Common myeloid progenitor, CD34-positive (primary cell): ENCODE results near the gene CD300LD.

Source experiments
- CTCF ChIA-PET: fragments of 350-600 bp; sonication (Branson Sonifier 250); formaldehyde crosslinking; loops from one replicate; lab custom pipeline; 2021; ENCODE audit warnings: antibody characterized with exemption; lab: Charles Lee
- POLR2A ChIA-PET: fragments of 350-600 bp; sonication (Branson Sonifier 250); formaldehyde crosslinking; loops from one replicate; lab custom pipeline; 2021; ENCODE audit warnings: antibody characterized with exemption; lab: Charles Lee
- DNase-seq, 3 donors: peaks; one replicate each; pipeline versions ENCODE4 v3.0.0 to v3.0.0-alpha.2; 2013
- H3K27ac ChIP-seq, 2 experiments: 1 replicate in 1 of 2; 2 replicates in 1 of 2; pipeline ENCODE4 v1.7.0; 2013; ENCODE audit warnings: inconsistent platforms in 2 of 2, low read length in 2 of 2, mild to moderate bottlenecking in 2 of 2, low read depth in 1 of 2, moderate library complexity in 1 of 2; ENCODE audit not compliant: severe bottlenecking in 2 of 2, insufficient read depth in 1 of 2, poor library complexity in 1 of 2
- H3K27me3 ChIP-seq, 5 experiments: replicated peaks in 2 of 5; 1 replicate in 3 of 5; 2 replicates in 2 of 5; pipeline versions ENCODE4 v1.6.1 to v1.7.0; 2013; ENCODE audit warnings: low read length in 4 of 5, mild to moderate bottlenecking in 2 of 5, moderate library complexity in 2 of 5, inconsistent platforms in 1 of 5; ENCODE audit not compliant: insufficient read depth in 5 of 5, control insufficient read depth in 4 of 5
- H3K36me3 ChIP-seq, 4 experiments: 1 replicate in 2 of 4; 2 replicates in 2 of 4; pipeline versions ENCODE4 v1.6.1 to v1.7.0; 2013; ENCODE audit warnings: low read length in 3 of 4, control low read depth in 1 of 4, mild to moderate bottlenecking in 1 of 4; ENCODE audit not compliant: control insufficient read depth in 4 of 4, insufficient read depth in 4 of 4
- H3K4me1 ChIP-seq, 4 experiments: 1 replicate in 3 of 4; 2 replicates in 1 of 4; pipeline versions ENCODE4 v1.6.1 to v1.7.1; 2013; ENCODE audit warnings: low read length in 3 of 4, mild to moderate bottlenecking in 3 of 4, control low read depth in 1 of 4, inconsistent platforms in 1 of 4, moderate library complexity in 1 of 4; ENCODE audit not compliant: control insufficient read depth in 4 of 4, insufficient read depth in 4 of 4; ENCODE audit errors: control extremely low read depth in 1 of 4
- H3K4me3 ChIP-seq, 7 experiments: 1 replicate in 4 of 7; 2 replicates in 3 of 7; pipeline versions ENCODE4 v1.5.1 to v1.7.0; 2013; ENCODE audit warnings: mild to moderate bottlenecking in 7 of 7, low read length in 6 of 7, moderate library complexity in 6 of 7, inconsistent platforms in 2 of 7, low read depth in 2 of 7, control low read depth in 1 of 7; ENCODE audit not compliant: insufficient read depth in 4 of 7, control insufficient read depth in 1 of 7; ENCODE audit errors: extremely low read depth in 1 of 7
- H3K9me3 ChIP-seq, 5 experiments: 1 replicate in 4 of 5; 2 replicates in 1 of 5; pipeline versions ENCODE4 v1.6.1 to v1.7.1; 2013; ENCODE audit warnings: low read length in 4 of 5, mild to moderate bottlenecking in 2 of 5, inconsistent platforms in 1 of 5, low read depth in 1 of 5, moderate library complexity in 1 of 5; ENCODE audit not compliant: control insufficient read depth in 4 of 5, insufficient read depth in 2 of 5; ENCODE audit errors: control extremely low read depth in 1 of 5
- WGBS: methylation state at CpG from one replicate; pipeline ENCODE4 v1.1.5; 2013; ENCODE audit not compliant: insufficient coverage; 5-methylcytosine and 5-hydroxymethylcytosine counted together

CD300LD gene

GRCh38 chr17:74543891-74544760, 48.0 kb downstream of the CD300LD start:
- H3K4me3 ChIP-seq = no peak overlapping the region
- ChIA-PET CTCF (interaction anchor here (1.0 to 1.3 kb wide), 3 partner anchors 59 to 331 kb away, joined by 3 to 4 read pairs (median 3); partner anchors contain the start of gene TTYH2), POLR2A (no interaction called here)
- no peaks in the 10 kb centered on the region for H3K9me3 ChIP-seq
- peaks cover 0 to 49% (median 25%) of the 10 kb centered on the region in 4 experiments for H3K4me1 ChIP-seq
- H3K27ac ChIP-seq = no peak overlapping the region
- 96% methylated on average over 13 of the region's 18 CpGs for WGBS
- H3K27me3 ChIP-seq = no peaks in the 10 kb centered on the region
- H3K36me3 ChIP-seq = no peaks in the 10 kb centered on the region
- no peak for DNase-seq

GRCh38 chr17:74543406-74543805, 48.7 kb downstream of the CD300LD start:
- CTCF ChIA-PET = interaction anchor here (1.0 to 1.3 kb wide), 3 partner anchors 60 to 330 kb away, joined by 3 to 4 read pairs (median 3); partner anchors contain the start of gene TTYH2
- POLR2A ChIA-PET = no interaction called here
- WGBS = 86% methylated on average over 10 of the region's 14 CpGs
- peaks cover 0 to 42% (median 24%) of the 10 kb centered on the region in 4 experiments for H3K4me1 ChIP-seq
- DNase-seq = no peak
- H3K9me3 ChIP-seq = no peaks in the 10 kb centered on the region
- H3K27me3 ChIP-seq = no peaks in the 10 kb centered on the region
- H3K4me3 ChIP-seq = no peak overlapping the region
- H3K36me3 ChIP-seq = no peaks in the 10 kb centered on the region
- H3K27ac ChIP-seq = no peak overlapping the region

GRCh38 chr17:74542727-74543383, 49.2 kb downstream of the CD300LD start:
- 98% methylated on average over 14 of the region's 17 CpGs for WGBS
- POLR2A ChIA-PET = no interaction called here
- DNase-seq = no peak

DNA sequence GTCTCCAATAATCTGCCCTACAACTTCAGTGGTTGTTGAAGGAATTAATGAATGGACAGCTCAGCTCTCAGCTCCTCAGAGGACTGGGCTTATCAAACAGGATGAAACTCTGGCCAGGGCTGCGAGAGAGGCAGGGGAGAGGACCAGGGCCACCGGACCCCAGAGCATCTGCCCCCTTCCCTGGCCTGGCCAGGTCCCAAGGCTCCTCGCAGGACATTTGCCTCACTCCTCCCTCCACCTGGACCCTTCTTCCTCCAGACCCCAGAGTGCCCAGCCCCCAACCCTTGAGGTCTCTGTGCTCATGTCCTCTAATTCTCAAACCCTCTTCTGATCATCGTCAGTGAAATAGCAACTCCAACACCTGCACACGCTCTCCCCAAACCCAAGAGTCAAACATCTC, 49.9 kb downstream of the CD300LD start:
- Histone ChIP-seq H3K27ac (no peak overlapping the region), H3K36me3 (no peaks in the 10 kb centered on the region), H3K4me3 (no peak overlapping the region), H3K9me3 (no peaks in the 10 kb centered on the region), H3K27me3 (no peaks in the 10 kb centered on the region), H3K4me1 (peaks cover 0 to 29% (median 14%) of the 10 kb centered on the region in 4 experiments)
- ChIA-PET POLR2A (no interaction called here), CTCF (interaction anchor here (1.0 to 1.8 kb wide), 2 partner anchors 10 to 98 kb away, joined by 3 read pairs; no protein-coding TSS in a partner anchor)
- 96% methylated on average over 5 of the region's 5 CpGs for WGBS
- DNase-seq = no peak

More at GRCh38 chr17:74542727-74543383, 49.2 kb downstream of the CD300LD start:
- peaks cover 0 to 36% (median 21%) of the 10 kb centered on the region in 4 experiments for H3K4me1 ChIP-seq
- H3K4me3 ChIP-seq = no peak overlapping the region
- no peaks in the 10 kb centered on the region for H3K36me3 ChIP-seq
- H3K27ac ChIP-seq = no peak overlapping the region
- CTCF ChIA-PET = interaction anchor here (1.0 to 1.8 kb wide), 4 partner anchors 10 to 330 kb away, joined by 3 to 4 read pairs (median 3); partner anchors contain the start of gene TTYH2
- H3K27me3 ChIP-seq = no peaks in the 10 kb centered on the region
- H3K9me3 ChIP-seq = no peaks in the 10 kb centered on the region

DNA sequence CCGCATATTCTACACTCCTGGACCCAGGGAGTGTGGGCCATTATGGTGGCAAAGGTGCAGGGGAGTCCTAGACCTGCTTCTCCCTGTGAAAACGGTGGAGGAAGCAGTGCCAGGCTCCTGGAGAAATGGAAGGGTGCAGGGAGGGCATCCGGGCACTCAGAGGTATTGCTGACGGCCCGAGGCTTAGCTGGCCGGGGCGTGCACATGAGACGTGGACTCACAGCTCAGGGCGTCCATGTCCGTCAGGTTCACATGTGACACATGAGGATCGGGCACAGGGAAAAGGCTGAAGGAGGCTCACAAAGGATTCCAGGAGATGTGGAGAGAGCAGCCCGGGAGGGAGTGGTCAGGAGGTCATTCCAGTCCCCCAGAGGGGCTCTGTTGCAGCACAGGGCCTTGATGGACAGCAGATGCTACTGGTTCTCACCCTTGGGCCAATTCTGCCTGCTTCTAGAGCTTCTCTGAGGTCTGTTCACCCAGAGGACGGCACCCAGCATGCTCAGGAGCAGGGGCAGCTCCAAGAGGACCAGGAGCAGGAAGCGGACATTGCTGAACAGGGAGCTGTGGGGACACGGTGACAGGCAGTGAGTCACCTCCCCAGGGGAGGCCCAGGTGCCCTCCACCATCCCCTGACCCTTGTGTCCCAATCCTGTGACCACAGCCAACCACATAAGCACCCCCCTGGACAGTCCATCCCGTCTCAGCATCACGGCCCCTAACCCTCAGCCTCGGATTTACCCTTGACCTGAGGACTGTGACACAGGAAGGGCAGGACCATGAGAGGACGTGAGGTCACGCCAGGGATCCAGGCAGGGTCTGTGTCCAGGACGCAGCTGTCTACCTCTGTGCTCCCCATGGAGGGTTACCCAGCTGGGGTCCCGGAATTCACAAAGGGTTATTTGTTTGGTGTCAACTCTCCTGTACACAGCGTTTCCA, 50.6 kb downstream of the CD300LD start:
- 94% methylated on average over 21 of the region's 23 CpGs for WGBS
- no peaks in the 10 kb centered on the region for H3K9me3 ChIP-seq
- H3K4me1 ChIP-seq = peaks cover 0 to 23% (median 13%) of the 10 kb centered on the region in 4 experiments
- no peak overlapping the region for H3K27ac ChIP-seq
- CTCF ChIA-PET = interaction anchor here (0.9 to 1.8 kb wide), 3 partner anchors 9 to 97 kb away, joined by 3 read pairs; no protein-coding TSS in a partner anchor
- H3K36me3 ChIP-seq = no peaks in the 10 kb centered on the region
- DNase-seq = no peak
- POLR2A ChIA-PET = no interaction called here
- H3K27me3 ChIP-seq = no peaks in the 10 kb centered on the region
- H3K4me3 ChIP-seq = no peak overlapping the region

DNA sequence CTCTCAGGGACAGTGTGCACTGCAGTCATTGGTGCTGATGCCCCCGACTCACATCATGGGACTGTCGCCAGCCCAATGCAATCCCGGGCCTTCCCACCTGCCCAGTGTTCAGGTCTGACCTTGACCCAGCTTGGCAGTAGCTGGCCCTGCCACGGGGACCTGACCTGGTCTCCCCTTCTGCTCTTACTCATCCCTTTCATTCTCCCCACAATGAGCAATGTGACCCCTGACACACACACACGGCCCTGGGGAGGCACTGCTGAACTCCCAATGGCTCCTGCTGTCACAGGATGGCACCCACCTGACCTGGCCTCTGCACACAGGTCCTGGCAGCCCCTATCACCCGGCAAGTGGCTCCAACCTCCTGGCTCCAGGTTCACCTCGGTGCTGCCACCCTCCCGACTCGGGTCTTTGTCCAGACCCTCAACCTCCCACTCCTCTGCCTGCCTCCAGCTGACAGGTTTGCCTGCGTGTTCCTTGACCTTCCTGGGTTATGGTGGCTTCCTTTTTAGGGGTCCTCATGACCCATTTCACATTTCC, 52.7 kb downstream of the CD300LD start:
- CTCF ChIA-PET = no interaction called here
- no peak overlapping the region for H3K27ac ChIP-seq

More for the DNA sequence above, 52.7 kb downstream of the CD300LD start:
- DNase-seq = no peak
- WGBS = 95% methylated on average over 10 of the region's 10 CpGs
- no peaks in the 10 kb centered on the region for H3K27me3 ChIP-seq
- H3K4me3 ChIP-seq = no peak overlapping the region
- peaks cover 0 to 1% (median 0%) of the 10 kb centered on the region in 5 experiments for H3K9me3 ChIP-seq
- POLR2A ChIA-PET = no interaction called here
- peaks cover 0 to 2% (median 1%) of the 10 kb centered on the region in 4 experiments for H3K4me1 ChIP-seq
- H3K36me3 ChIP-seq = no peaks in the 10 kb centered on the region
